HG03039 (cell line): ENCODE results near the gene NNAT.
A peak's percentile ranks its signal among the peaks of the same experiment; 100 is the strongest.

Experiments used
- ATAC-seq: cut with Tn5 transposase; IDR thresholded peaks from one replicate; pipeline ENCODE4 v1.9.1; 2021; ENCODE audit warnings: mild to moderate bottlenecking, moderate library complexity; ENCODE audit not compliant: unreplicated experiment

Gene NNAT

DNA sequence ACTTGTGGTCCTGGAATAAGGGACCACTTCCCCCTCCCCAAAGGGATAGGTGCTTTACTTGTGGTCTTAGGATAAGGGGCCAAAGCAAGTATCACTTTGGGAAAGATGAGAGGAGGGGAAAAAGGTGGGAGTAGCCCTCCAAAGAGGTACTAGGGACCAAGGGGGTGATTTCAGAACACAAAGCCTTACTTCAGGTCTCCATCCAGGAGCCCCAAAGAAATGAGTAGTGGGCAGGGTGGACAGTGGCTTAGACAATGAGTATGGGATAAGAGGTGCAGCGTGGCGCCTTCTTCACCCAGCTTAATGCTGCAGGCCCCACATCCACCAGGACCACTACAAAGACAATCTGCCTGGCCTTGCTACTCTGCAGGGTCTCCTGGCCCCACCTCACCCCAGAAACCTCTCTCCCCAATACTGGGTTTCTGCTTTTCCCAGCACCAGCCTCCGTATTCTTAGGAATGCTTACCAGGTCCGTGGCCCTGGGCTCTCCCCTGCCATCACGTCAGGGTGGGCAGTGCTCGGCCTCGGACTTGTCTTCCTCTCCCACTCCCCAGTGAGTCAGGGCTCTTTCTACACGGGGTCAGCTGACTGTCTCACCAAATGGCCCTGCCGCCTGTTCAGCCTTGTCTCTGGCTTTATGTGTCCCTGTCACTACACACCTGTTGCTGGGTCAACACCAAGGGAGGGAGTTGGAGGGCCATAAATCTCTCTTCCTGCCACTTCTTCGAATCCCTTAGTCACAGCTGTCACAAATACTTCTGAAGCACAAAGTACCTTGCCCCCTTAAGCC is 3.1 kb downstream of the NNAT start:
- no peak for ATAC-seq

DNA sequence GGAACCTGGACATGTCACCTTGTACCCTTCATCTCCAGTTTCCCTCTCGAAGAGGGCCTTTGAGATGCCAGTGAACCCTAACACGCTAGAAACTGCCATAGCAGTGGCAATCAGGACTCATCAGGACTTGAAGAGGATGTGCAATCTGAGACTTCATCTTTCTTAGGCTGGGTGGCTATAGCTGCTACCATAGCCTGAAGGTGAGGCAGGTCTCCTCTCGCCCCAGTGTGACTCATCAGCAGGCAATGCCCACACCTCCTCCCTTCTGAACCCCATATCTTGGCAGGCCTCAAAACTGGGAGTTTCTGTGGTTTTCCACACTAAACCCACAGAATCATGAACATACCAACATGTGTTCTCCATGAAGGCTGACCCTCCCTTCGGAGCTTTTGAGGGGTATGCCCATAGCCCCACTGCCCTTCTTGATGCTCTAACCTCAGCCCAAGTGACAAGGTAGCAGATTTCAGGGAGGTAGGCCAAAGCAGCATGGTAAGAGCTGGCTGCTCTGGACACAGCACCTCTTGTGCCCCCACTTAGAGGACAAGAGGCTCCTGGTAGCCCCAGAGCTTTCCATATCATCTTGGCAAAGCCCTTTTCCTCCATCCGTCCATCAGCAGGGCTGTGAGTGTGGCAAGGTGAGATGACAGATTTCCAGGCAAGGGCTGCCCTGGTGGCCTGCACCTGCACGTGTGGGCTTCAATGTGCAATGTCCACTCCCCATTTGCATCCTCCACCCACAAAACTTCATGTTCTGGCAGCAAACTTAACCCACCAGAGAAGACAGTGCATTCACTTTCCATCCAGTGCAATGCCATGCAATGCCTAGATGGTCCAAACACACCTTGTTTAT is 4.0 kb downstream of the NNAT start:
- no peak for ATAC-seq

- ATAC-seq: no peak
Measured at GRCh38 chr20:37525810-37526209, 4.8 kb downstream of the NNAT start.

DNA sequence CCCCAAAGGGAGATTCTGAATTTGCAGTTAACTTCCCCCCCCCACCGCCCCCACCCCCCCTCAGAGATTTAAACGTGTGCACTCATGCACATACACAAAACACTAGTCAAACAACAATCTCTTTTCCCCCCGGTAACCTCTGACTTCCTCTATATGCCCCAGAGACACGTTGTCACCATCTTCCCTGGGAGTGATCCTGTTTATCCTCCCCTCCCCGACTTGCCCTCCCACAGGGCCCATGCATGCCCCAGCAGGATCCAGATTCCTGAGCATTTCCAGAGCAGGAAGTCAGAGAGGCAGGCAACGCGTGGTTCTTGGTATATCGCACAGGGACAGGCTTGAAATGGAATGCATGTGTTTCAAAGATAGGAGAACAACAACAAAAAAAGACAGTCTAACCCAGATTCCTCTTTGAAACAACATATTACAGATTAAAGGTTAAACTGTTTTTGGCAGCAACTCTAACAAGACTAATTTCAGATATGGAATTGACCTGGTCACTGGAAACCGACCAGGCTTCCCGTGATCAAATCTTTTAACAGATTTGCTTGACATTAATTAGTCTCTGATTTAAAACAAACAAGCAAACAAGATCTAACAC is 5.3 kb downstream of the NNAT start:
- no peak for ATAC-seq

GRCh38 chr20:37526839-37527637 is 6.0 kb downstream of the NNAT start:
- ATAC-seq: no peak

- peak; percentile 65 for ATAC-seq
Measured at GRCh38 chr20:37527638-37528445, 6.8 kb downstream of the NNAT start, which contains the start of gene BLCAP. BLCAP (minus strand) TSS chr20:37527876; CDS start chr20:37519174, 8,702 bp downstream.

- ATAC-seq: no peak
Measured at GRCh38 chr20:37528446-37529213, 7.6 kb downstream of the NNAT start.

DNA sequence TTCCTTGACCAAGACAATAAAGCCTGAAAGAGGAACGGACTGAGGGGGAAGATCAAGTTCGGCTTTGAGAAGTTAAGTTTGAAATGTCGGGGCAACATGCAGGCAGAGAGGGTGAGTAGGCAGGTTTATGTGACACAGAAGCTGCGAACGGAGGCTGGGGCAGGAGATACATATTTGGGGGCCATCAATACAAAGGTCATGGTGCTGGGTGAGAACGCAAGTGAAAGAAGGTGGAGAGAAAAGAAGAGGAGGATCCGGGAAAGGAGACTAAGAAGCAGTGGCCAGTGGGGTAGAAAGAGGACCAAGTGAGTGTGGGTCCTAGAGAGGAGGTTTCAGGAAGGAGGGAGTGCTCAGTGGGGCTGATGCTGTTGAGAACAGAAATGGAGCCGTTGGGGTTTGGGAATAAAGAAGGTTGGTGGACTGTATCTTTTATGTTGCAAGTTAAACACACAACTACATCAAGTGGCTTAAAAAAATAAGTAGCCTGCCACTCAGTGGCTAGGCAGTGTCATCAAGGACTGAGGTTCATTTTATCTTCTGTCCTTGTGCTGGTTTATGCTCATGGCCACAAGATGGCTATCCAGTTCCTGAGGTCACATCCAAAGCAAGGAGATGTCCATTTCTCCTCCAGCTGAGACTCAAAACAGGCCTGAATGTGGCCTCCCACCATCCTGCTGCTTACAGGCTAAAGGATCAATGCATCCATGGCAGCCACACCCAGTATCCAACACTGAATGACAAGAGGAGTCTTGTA is 8.3 kb downstream of the NNAT start:
- ATAC-seq: no peak

GRCh38 chr20:37529968-37530600 is 9.0 kb downstream of the NNAT start:
- ATAC-seq: no peak

DNA sequence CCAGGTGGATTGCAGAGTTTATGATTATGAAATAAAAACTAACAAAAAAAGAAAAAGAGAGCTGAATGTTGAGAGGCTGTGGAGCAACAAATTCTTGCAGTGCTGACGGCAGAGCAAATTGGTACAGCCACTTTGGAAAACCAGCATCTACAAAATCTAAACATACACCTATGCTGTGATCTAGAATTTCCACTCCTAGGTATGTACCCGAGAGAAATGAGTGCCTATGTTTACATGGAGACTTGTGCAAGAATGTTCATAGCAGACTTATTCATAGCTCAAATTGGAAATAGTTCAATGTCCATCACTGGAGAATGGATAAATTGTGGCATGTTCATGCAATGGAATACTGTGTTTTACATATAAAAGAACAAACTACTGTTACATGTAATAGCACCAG is 9.6 kb downstream of the NNAT start:
- ATAC-seq: no peak

GRCh38 chr20:37531856-37532255 is 10.8 kb downstream of the NNAT start:
- ATAC-seq: no peak

DNA sequence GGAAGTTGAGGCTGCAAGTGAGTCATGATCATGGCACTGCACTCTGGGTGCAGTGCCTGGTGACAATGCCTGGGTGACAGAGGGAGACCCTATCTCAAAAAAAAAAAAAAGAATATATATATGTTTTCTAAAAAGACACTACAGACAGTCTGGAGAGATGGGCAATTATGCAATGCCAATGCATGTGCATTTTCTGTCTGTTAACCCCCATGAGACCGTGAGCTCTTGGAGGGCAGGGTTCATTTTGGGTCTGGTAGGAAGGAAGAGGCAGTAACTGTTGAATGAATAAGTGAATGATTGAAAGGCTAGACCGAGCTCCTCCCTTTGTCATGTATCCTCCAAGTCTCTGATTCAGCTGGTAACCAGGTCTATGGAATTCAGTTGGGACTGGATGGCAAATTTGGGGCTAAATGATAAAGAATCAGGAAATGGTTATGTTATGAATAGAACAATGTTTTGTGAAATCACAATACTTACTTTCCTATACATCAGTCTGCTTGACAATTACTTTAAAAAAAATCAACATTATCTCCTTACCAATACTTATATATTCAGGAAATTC is 12.2 kb downstream of the NNAT start:
- ATAC-seq: no peak

GRCh38 chr20:37534401-37535157 is 13.5 kb downstream of the NNAT start:
- no peak for ATAC-seq

DNA sequence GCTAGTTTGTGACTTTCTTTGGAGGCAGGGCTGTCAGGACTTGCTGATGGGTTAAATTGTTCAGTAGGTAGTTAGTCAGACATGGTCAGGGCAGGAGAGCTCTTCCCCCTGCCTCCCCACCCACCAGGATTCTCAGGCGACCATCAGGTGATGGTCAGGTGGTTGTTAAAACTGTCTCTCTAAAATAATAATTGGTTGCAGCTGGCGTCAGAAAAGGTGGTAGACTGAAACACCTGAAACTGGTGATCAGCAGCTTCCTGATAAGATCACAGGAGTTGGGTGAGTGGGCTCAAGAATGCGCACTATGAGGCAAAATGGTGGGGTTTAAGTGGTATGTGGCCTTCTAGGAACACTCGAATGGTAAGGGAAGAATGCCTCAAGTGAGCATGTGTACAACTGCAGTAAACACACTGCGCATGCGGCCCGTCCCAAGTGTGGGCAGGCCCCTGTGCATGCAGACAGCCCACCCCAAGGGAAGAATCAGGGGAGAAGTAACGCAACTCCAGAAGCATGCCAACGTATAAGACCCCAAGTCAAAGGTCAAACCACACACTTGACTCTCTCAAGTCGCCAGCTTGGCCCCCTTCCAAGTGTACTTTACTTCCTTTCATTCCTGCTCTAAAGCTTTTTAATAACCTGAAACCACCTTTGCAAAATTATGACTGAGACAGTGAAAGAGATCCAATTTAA is 14.5 kb downstream of the NNAT start:
- ATAC-seq: no peak

GRCh38 chr20:37537505-37537904 is 16.5 kb downstream of the NNAT start:
- no peak for ATAC-seq

DNA sequence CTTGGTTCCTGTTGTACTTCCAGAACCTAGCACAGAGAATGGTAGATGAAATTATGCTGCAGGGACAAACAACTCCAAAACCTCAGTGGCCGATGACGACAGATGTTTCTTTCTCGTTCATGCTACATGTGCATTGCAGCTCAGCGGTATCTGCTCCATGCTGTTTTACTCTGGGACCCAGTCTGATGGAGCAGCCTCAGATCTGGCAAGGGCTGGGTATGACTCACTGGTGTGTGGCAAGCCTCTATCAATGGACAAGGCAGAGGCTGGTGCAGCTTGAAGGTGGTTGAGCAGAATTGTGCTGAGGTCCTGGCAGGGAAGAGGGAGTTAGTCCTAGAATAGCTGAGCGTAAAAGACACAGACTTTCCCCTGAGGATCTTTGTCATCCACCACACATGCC is 17.0 kb downstream of the NNAT start:
- no peak for ATAC-seq
